K562 (cell line): ENCODE data around the gene TMEM63A. TPM values are rescaled to one million over a fixed set of nuclear protein-coding genes. Genes with fewer than 3 reads are reported as not detected.

Source experiments
- ATAC-seq: fragments of 200-7000 bp; cut with Tn5 transposase; 3 replicates; pipeline ENCODE4 v1.9.1; 2020; ENCODE audit warnings: moderate library complexity
- BruUV-seq: library from RNA; stranded (reverse); fragments of 400-500 nt; replicated peaks from 2 replicates; lab custom pipeline; 2021; lab: Mats Ljungman, UMichigan
- CTCF ChIA-PET: fragments of 300-600 bp; formaldehyde crosslinking; extraction: SDS; loops from one replicate; lab custom pipeline; 2021; ENCODE audit warnings: low intra/inter-chr PET ratio; lab: Yijun Ruan, JAX
- POLR2A ChIA-PET: fragments of 300-600, 350-650 bp; sonication (Branson Sonifier 250); formaldehyde crosslinking; extraction: SDS; loops from one replicate; lab custom pipeline; 2021; ENCODE audit warnings: antibody characterized with exemption, inconsistent platforms; lab: Yijun Ruan, JAX
- DNase-seq, 4 experiments: peaks; one replicate each; pipeline versions ENCODE4 v3.0.0 to v3.0.0-alpha.2; 2011 to 2018; ENCODE audit warnings: low spot score in 3 of 4, mixed read lengths in 3 of 4; ENCODE audit errors: extremely low read depth in 1 of 4
- FAIRE-seq: peaks from 2 replicates; lab custom pipeline; 2011; peaks lifted over from hg19 to GRCh38; lab: Jason Lieb, UNC
- H2AFZ ChIP-seq: 2 replicates; pipeline ENCODE4 v1.6.0; 2011; ENCODE audit warnings: low read depth, low read length, control low read depth, inconsistent platforms
- H3K27ac ChIP-seq: fragments of 200-600 bp; 3 replicates; pipeline ENCODE4 v1.8.0; 2011; ENCODE audit warnings: low read depth, mild to moderate bottlenecking, control low read depth, inconsistent platforms, low read length, moderate library complexity, mixed read lengths; ENCODE audit errors: extremely low read depth
- H3K27me3 ChIP-seq, 2 experiments: fragments of 300-600 bp in 1 of 2; 2 replicates in 1 of 2; 3 replicates in 1 of 2; pipeline versions ENCODE4 v1.6.0 to v1.8.0; 2011; ENCODE audit warnings: inconsistent platforms in 2 of 2, low read length in 2 of 2, mild to moderate bottlenecking in 1 of 2, mixed read lengths in 1 of 2, moderate library complexity in 1 of 2; ENCODE audit not compliant: control insufficient read depth in 2 of 2, insufficient read depth in 2 of 2
- H3K36me3 ChIP-seq: fragments of 300-600 bp; 3 replicates; pipeline ENCODE4 v1.8.0; 2011; ENCODE audit warnings: mild to moderate bottlenecking, low read length, inconsistent platforms; ENCODE audit not compliant: control insufficient read depth, insufficient read depth
- H3K4me1 ChIP-seq, 2 experiments: fragments of 200-600 bp in 1 of 2; replicated peaks in 1 of 2; 2 replicates in 1 of 2; 3 replicates in 1 of 2; pipeline versions ENCODE4 v1.5.1 to v1.8.0; 2011; ENCODE audit warnings: inconsistent platforms in 2 of 2, low read length in 2 of 2, mild to moderate bottlenecking in 1 of 2, mixed read lengths in 1 of 2, moderate library complexity in 1 of 2; ENCODE audit not compliant: control insufficient read depth in 2 of 2, insufficient read depth in 2 of 2
- H3K4me2 ChIP-seq: 2 replicates; pipeline ENCODE4 v1.6.1; 2011; ENCODE audit warnings: low read length, control low read depth, inconsistent platforms, mixed read lengths; ENCODE audit not compliant: insufficient read depth
- H3K4me3 ChIP-seq: fragments of 200-600 bp; sonication (generic), shearing (Covaris generic); 2 replicates; pipeline ENCODE4 v1.5.1; 2016; ENCODE audit warnings: control low read depth, inconsistent platforms
- H3K79me2 ChIP-seq: fragments of 200-600 bp; 3 replicates; pipeline ENCODE4 v1.8.0; 2011; ENCODE audit warnings: low read length, inconsistent platforms; ENCODE audit not compliant: control insufficient read depth, insufficient read depth
- H3K9ac ChIP-seq, 2 experiments: 2 replicates each; pipeline versions ENCODE4 v1.6.0 to v1.6.1; 2011; ENCODE audit warnings: low read depth in 2 of 2, low read length in 2 of 2, control low read depth in 1 of 2, inconsistent platforms in 1 of 2, mild to moderate bottlenecking in 1 of 2, mixed read lengths in 1 of 2; ENCODE audit not compliant: insufficient read depth in 1 of 2
- H3K9me1 ChIP-seq: one replicate; pipeline ENCODE4 v1.6.0; 2011; ENCODE audit warnings: inconsistent platforms, mild to moderate bottlenecking, low read length, moderate library complexity; ENCODE audit not compliant: control insufficient read depth, insufficient read depth
- H3K9me3 ChIP-seq: replicated peaks from 2 replicates; pipeline ENCODE4 v1.5.1; 2011; ENCODE audit warnings: low read depth, low read length, inconsistent platforms; ENCODE audit not compliant: control insufficient read depth, insufficient read depth
- H4K20me1 ChIP-seq: replicated peaks from 2 replicates; pipeline ENCODE4 v1.6.1; 2011; ENCODE audit warnings: low read length, inconsistent platforms, mixed read lengths; ENCODE audit not compliant: control insufficient read depth, insufficient read depth
- ARHGAP35 ChIP-seq: fragments of 450-650 bp; IDR thresholded peaks from 2 replicates; pipeline ENCODE4 v1.6.1; 2018; ENCODE audit not compliant: partially characterized antibody
- GABPA ChIP-seq: fragments of 200-800 bp; sonication (Bioruptor generic); conservative IDR thresholded peaks from 2 replicates; pipeline ENCODE4 v1.6.1; 2016; ENCODE audit warnings: low read depth, missing genetic modification characterization, missing compliant biosample characterization
- MCM3 ChIP-seq: fragments of 450-650 bp; IDR thresholded peaks from 2 replicates; pipeline ENCODE4 v1.6.1; 2016
- NFIX ChIP-seq: fragments of 250-450 bp; sonication (Bioruptor Pico); IDR thresholded peaks from 2 replicates; pipeline ENCODE4 v1.4.0; 2020; ENCODE audit warnings: low read depth, mild to moderate bottlenecking, moderate library complexity
- NR2F6 ChIP-seq: fragments of 450-650 bp; formaldehyde crosslinking; IDR thresholded peaks from 2 replicates; pipeline ENCODE4 v1.4.0; 2020; ENCODE audit warnings: mild to moderate bottlenecking
- SIN3A ChIP-seq, 2 experiments: fragments of 150-350 bp in 1 of 2; IDR thresholded peaks; 2 replicates each; pipeline ENCODE4 v1.6.1; 2011 to 2016; ENCODE audit warnings: borderline replicate concordance in 2 of 2, low read depth in 2 of 2, low read length in 2 of 2, mild to moderate bottlenecking in 2 of 2, moderate library complexity in 2 of 2; ENCODE audit not compliant: control insufficient read depth in 1 of 2
- SP1 ChIP-seq: sonication (generic); formaldehyde crosslinking; IDR thresholded peaks from 2 replicates; pipeline ENCODE4 v1.8.1; 2022; ENCODE audit warnings: mild to moderate bottlenecking, missing genetic modification reagents
- SRSF3 ChIP-seq: fragments of 200-400 bp; formaldehyde crosslinking; IDR thresholded peaks from 2 replicates; pipeline ENCODE4 v1.6.1; 2016; ENCODE audit warnings: mild to moderate bottlenecking, low read length, moderate library complexity; ENCODE audit not compliant: insufficient read depth
- TCFL5 ChIP-seq: fragments of 250-450 bp; sonication (Bioruptor Pico); conservative IDR thresholded peaks from 2 replicates; pipeline ENCODE4 v1.6.1; 2021; ENCODE audit warnings: mild to moderate bottlenecking, moderate library complexity, matching md5 sums
- ZNF133 ChIP-seq: fragments of 250-450 bp; sonication (Bioruptor Pico); IDR thresholded peaks from 2 replicates; pipeline ENCODE4 v1.4.0; 2020; ENCODE audit warnings: mild to moderate bottlenecking
- ZNF316 ChIP-seq: fragments of 450-650 bp; IDR thresholded peaks from 2 replicates; pipeline ENCODE4 v1.6.1; 2016
- ZNF431 ChIP-seq: sonication (generic); formaldehyde crosslinking; IDR thresholded peaks from 2 replicates; pipeline ENCODE4 v1.8.0; 2022; ENCODE audit warnings: mild to moderate bottlenecking, missing genetic modification reagents
- ZNF696 ChIP-seq: fragments of 250-450 bp; sonication (Bioruptor Pico); conservative IDR thresholded peaks from 2 replicates; pipeline ENCODE4 v1.4.0; 2020; ENCODE audit warnings: mild to moderate bottlenecking, moderate library complexity
- ZZZ3 ChIP-seq: fragments of 450-650 bp; IDR thresholded peaks from 2 replicates; pipeline ENCODE4 v1.6.1; 2016; ENCODE audit warnings: antibody characterized with exemption, mild to moderate bottlenecking, moderate library complexity
- WGBS: fragments of 100-300 bp; shearing (Covaris generic); methylation state at CpG from one replicate; pipeline ENCODE4 v1.1.6; 2016; ENCODE audit warnings: low coverage, mixed read lengths; ENCODE audit not compliant: insufficient coverage; ENCODE audit errors: missing lambda C conversion rate; 5-methylcytosine and 5-hydroxymethylcytosine counted together
- in situ Hi-C: fragments of 300-500 bp; cut with MboI; formaldehyde crosslinking; loops from 4 replicates; pipeline ENCODE4 v1.15.0; 2018; ENCODE audit warnings: inconsistent platforms, mixed read lengths
- intact Hi-C: fragments of 100-400 bp; cut with micrococcal nuclease; formaldehyde crosslinking; loops from 2 replicates; pipeline ENCODE4 v1.14.2; 2022
- polyA plus RNA-seq, 8 experiments: library from polyadenylated mRNA; depleted of rRNA in 4 of 8; stranded (reverse) in 5 of 8; unstranded in 3 of 8; fragments of >200 nt; fragmentation: Nextera tagmentation in 2 of 8; fragmentation: Illumina TruSeq in 1 of 8; extraction: Ambion mirVana in 2 of 8; extraction: Trizol in 1 of 8; gene quantifications; 2 replicates each; pipeline versions ENCODE4 v1.2.1 to v1.2.3, GENCODE V29; 2011 to 2014; ENCODE audit warnings: inconsistent platforms in 1 of 8, missing spikeins in 1 of 8
- total RNA-seq, 7 experiments: library from RNA; depleted of rRNA in 6 of 7; stranded (reverse); fragments of >200 nt in 6 of 7; fragmentation: Illumina TruSeq in 2 of 7; extraction: Trizol in 2 of 7; gene quantifications; 2 replicates each; pipeline versions ENCODE4 v1.2.1 to v1.2.3, GENCODE V29; 2011 to 2021; ENCODE audit warnings: low replicate concordance in 1 of 7
- TF ChIP-seq, protein P1 (sequence below): fragments of 250-450 bp; sonication (Bioruptor Pico); IDR thresholded peaks from 2 replicates; pipeline ENCODE4 v1.8.0; 2021; ENCODE audit warnings: moderate library complexity, mild to moderate bottlenecking, inconsistent platforms
- TF ChIP-seq, protein P2 (sequence below): fragments of 450-650 bp; formaldehyde crosslinking; IDR thresholded peaks from 2 replicates; pipeline ENCODE4 v1.4.0; 2020; ENCODE audit warnings: mild to moderate bottlenecking
- TF ChIP-seq, protein P3 (sequence below), 2 experiments: fragments of 200-800 bp in 1 of 2; sonication (Bioruptor generic) in 1 of 2; sonication (generic) in 1 of 2; formaldehyde crosslinking in 1 of 2; IDR thresholded peaks in 1 of 2; conservative IDR thresholded peaks in 1 of 2; 2 replicates each; pipeline versions ENCODE4 v1.5.0 to v1.6.1; 2016 to 2020; ENCODE audit warnings: missing compliant biosample characterization in 1 of 2, missing genetic modification characterization in 1 of 2, missing genetic modification reagents in 1 of 2

Gene TMEM63A
- total and polyA plus RNA-seq, 9 of the 15 experiments (the other 6 are each of a cell fraction or from before 2014, with no cell fraction given) = 2.0 to 54.6 (median 17.5) TPM

DNA sequence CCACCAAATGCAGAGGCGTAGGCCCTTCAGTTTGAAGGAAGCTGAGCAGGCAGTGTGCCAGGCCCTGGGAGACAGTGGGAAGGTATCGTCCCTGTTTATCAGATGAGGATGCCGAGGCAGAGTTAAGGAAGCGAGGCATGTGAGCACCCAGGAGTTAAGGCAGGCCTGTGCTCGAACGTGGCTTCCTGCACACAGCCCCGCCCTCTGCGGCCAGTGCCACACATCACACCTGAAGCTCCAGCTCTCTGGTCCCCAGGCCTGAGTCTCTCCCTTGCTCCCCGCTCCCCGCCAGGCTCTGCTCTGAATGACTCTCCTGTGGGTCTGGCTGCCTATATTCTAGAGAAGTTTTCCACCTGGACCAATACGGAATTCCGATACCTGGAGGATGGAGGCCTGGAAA, 40.1 kb downstream of the TMEM63A start:
- H3K4me3 ChIP-seq = no peak overlapping the region
- peak; percentile 44 for FAIRE-seq
- H3K36me3 ChIP-seq = peaks cover 13% of the 10 kb centered on the region; the same call in 2 of the 3 replicates
- no peaks in the 10 kb centered on the region for H3K27me3 ChIP-seq
- H3K4me1 ChIP-seq = peaks cover 0 to 21% of the 10 kb centered on the region in 2 experiments; a peak in 2 of 5 replicates
- CTCF ChIA-PET = interaction anchor here (0.6 kb wide), 1 partner anchor 200 kb away, joined by 3 read pairs; no protein-coding TSS in a partner anchor
- no peak for DNase-seq
- H3K79me2 ChIP-seq = no peaks in the 10 kb centered on the region
- POLR2A ChIA-PET = interaction anchor here (0.5 to 1.1 kb wide), 4 partner anchors 16 to 384 kb away, joined by 3 read pairs; no protein-coding TSS in a partner anchor
- no peak overlapping the region for H3K27ac ChIP-seq
- in situ Hi-C loops = loop anchor here (10.0 kb wide), 1 partner anchor 367 kb away; no protein-coding TSS in a partner anchor
- peaks cover 4% of the 10 kb centered on the region; the same call in 1 of the 2 replicates for H4K20me1 ChIP-seq
- H3K9me3 ChIP-seq = no peaks in the 10 kb centered on the region
- WGBS = 66% methylated on average over 12 of the region's 12 CpGs
- H2AFZ ChIP-seq = no peak overlapping the region
- no peaks in the 10 kb centered on the region for H3K9me1 ChIP-seq
- intact Hi-C loops = loop anchor here (10.0 kb wide), 2 partner anchors 133 to 187 kb away; partner anchors contain the start of gene ENAH
- H3K4me2 ChIP-seq = no peak overlapping the region
- ATAC-seq = no peak
- H3K9ac ChIP-seq = no peak overlapping the region
- no TSS peak for BruUV-seq
- TF ChIP-seq, protein P1, sequence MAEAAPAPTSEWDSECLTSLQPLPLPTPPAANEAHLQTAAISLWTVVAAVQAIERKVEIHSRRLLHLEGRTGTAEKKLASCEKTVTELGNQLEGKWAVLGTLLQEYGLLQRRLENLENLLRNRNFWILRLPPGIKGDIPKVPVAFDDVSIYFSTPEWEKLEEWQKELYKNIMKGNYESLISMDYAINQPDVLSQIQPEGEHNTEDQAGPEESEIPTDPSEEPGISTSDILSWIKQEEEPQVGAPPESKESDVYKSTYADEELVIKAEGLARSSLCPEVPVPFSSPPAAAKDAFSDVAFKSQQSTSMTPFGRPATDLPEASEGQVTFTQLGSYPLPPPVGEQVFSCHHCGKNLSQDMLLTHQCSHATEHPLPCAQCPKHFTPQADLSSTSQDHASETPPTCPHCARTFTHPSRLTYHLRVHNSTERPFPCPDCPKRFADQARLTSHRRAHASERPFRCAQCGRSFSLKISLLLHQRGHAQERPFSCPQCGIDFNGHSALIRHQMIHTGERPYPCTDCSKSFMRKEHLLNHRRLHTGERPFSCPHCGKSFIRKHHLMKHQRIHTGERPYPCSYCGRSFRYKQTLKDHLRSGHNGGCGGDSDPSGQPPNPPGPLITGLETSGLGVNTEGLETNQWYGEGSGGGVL (CRISPR knock-in tag) = no peak
- TF ChIP-seq GABPA (tag) (no peak), ZNF431 (no peak), ZZZ3 (no peak), ARHGAP35 (no peak), ZNF316 (no peak), NFIX (CRISPR knock-in tag) (no peak), MCM3 (no peak), ZNF133 (CRISPR knock-in tag) (no peak), NR2F6 (CRISPR knock-in tag) (peak; percentile 35; the same call in 1 of the 2 replicates), TCFL5 (CRISPR knock-in tag) (no peak), SRSF3 (no peak), SIN3A (IDR thresholded peaks at IDR 0.05; ENCODE audit: borderline replicate concordance in 2 of 2, control insufficient read depth in 1 of 2, low read depth in 2 of 2, low read length in 2 of 2) (no peak), SP1 (CRISPR knock-in tag) (no peak), ZNF696 (CRISPR knock-in tag) (no peak)
- TF ChIP-seq, protein P2, sequence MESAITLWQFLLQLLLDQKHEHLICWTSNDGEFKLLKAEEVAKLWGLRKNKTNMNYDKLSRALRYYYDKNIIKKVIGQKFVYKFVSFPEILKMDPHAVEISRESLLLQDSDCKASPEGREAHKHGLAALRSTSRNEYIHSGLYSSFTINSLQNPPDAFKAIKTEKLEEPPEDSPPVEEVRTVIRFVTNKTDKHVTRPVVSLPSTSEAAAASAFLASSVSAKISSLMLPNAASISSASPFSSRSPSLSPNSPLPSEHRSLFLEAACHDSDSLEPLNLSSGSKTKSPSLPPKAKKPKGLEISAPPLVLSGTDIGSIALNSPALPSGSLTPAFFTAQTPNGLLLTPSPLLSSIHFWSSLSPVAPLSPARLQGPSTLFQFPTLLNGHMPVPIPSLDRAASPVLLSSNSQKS (CRISPR knock-in tag) = 0 out of 2 replicates have a peak, but pooled peaks have one; percentile 55
- TF ChIP-seq, protein P3, sequence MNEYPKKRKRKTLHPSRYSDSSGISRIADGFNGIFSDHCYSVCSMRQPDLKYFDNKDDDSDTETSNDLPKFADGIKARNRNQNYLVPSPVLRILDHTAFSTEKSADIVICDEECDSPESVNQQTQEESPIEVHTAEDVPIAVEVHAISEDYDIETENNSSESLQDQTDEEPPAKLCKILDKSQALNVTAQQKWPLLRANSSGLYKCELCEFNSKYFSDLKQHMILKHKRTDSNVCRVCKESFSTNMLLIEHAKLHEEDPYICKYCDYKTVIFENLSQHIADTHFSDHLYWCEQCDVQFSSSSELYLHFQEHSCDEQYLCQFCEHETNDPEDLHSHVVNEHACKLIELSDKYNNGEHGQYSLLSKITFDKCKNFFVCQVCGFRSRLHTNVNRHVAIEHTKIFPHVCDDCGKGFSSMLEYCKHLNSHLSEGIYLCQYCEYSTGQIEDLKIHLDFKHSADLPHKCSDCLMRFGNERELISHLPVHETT (CRISPR knock-in tag; conservative IDR thresholded peaks at IDR 0.05 in 1 of 2, IDR thresholded peaks at IDR 0.05 in 1 of 2) = no peak
